GM18499 (cell line): ENCODE data around the gene AGO1.
"Not testable (repeated sequence)": the region's sequence is repeated elsewhere in the genome, so short reads cannot be mapped to it uniquely, and the experiment has no call there.

Experiments
- ATAC-seq: cut with Tn5 transposase; IDR thresholded peaks from one replicate; pipeline ENCODE4 v1.9.1; 2021; ENCODE audit warnings: moderate number of reproducible peaks; ENCODE audit not compliant: insufficient read depth, unreplicated experiment

The AGO1 gene

DNA sequence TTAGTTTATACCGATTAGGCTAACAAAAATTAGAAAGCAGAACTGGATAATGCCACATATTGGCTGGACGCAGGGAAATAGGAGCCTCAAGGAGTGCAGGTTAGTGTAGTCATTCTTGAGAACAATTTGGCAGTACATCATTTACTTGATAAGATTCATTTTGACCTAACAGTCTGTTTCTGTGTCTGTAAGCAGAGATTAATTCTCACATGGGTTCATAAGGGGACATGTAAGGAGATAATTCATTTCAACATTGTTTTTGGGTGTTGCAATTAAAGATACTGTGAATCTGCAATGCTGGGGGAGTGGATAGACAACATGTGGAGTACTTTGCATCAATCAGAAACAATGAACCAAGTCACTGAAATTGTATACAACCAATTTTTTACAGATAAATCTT is 79.9 kb downstream of the AGO1 start:
- ATAC-seq = no peak

DNA sequence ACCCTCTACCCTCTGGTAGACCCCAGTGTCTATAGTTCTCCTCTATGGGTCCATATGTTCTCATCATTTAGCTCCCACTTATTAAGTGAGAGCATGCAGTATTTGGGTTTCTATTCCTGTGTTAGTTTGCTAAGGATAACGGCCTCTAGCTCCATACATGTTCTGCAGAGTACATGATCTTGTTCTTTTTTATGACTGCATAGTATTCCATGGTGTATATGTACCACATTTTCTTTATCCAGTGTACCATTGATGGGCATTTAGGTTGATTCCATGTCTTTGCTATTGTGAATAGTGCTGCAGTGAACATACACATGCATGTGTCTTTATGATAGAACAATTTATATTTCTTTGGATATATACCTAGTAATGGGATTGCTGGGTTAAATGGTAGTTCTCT is 81.3 kb downstream of the AGO1 start:
- not testable (repeated sequence) for ATAC-seq

- no peak for ATAC-seq
These were observed 85.4 kb downstream of the AGO1 start for GRCh38 chr1:35968396-35968795.

DNA sequence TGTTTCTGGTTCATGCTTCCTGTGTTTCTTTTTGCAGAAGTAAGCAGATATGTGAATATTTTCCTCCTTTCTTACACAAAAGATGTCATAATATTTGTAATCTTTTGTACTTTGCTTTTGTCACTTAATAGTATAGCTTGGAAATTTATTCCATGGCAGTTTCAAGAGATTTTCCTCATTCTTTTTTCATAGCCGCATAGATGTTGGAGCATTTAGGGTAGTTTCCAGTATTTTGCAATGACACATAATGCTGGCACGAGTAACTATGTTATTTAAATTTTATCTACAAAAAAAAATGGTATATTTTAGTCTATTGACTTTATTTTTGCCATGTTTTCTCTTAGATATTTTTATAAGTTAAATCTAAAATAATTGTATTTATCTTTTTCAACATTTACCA is 88.6 kb downstream of the AGO1 start:
- no peak for ATAC-seq

- ATAC-seq = not testable (repeated sequence)
These were observed 89.6 kb downstream of the AGO1 start for GRCh38 chr1:35972631-35973030.

GRCh38 chr1:35980090-35980489 is 97.1 kb downstream of the AGO1 start:
- no peak for ATAC-seq
